Spleen (tissue), 11 donors: ENCODE measurements around the gene DEPP1. TPM values are rescaled to one million over a fixed set of nuclear protein-coding genes. Genes with fewer than 3 reads are reported as not detected.

Experiments used
- DNase-seq: peaks from one replicate; pipeline ENCODE4 v3.0.0-alpha.2; 2020
- H3K27ac ChIP-seq, 8 donors: fragments of 200-600 bp; sonication (generic) in 7 of 8; 1 replicate in 4 of 8; 2 replicates in 4 of 8; pipeline versions ENCODE4 v1.5.0 to v1.8.0; 2016 to 2021; ENCODE audit warnings: inconsistent platforms in 4 of 8, mild to moderate bottlenecking in 4 of 8, moderate library complexity in 1 of 8
- H3K27me3 ChIP-seq, 7 donors: fragments of 200-600 bp; sonication (generic) in 6 of 7; replicated peaks in 1 of 7; 1 replicate in 4 of 7; 2 replicates in 3 of 7; pipeline versions ENCODE4 v1.5.0 to v1.8.0; 2016 to 2021; ENCODE audit warnings: inconsistent platforms in 3 of 7, mild to moderate bottlenecking in 1 of 7
- H3K36me3 ChIP-seq, 6 donors: fragments of 200-600 bp; sonication (generic) in 5 of 6; 1 replicate in 4 of 6; 2 replicates in 2 of 6; pipeline versions ENCODE4 v1.5.0 to v1.8.0; 2016 to 2021; ENCODE audit warnings: inconsistent platforms in 2 of 6
- H3K4me1 ChIP-seq, 6 donors: fragments of 200-600 bp; sonication (generic) in 5 of 6; 1 replicate in 3 of 6; 2 replicates in 3 of 6; pipeline versions ENCODE4 v1.5.0 to v1.8.0; 2016 to 2021; ENCODE audit warnings: inconsistent platforms in 3 of 6
- H3K4me3 ChIP-seq, 8 donors: fragments of 200-600 bp; sonication (generic) in 7 of 8; 1 replicate in 4 of 8; 2 replicates in 4 of 8; pipeline versions ENCODE4 v1.5.0 to v1.8.0; 2016 to 2021; ENCODE audit warnings: inconsistent platforms in 4 of 8, mild to moderate bottlenecking in 4 of 8, moderate library complexity in 2 of 8
- H3K9me3 ChIP-seq, 8 donors: fragments of 200-600 bp; sonication (generic) in 7 of 8; 1 replicate in 4 of 8; 2 replicates in 4 of 8; pipeline versions ENCODE4 v1.5.0 to v1.8.0; 2016 to 2021; ENCODE audit warnings: inconsistent platforms in 4 of 8
- POLR2A ChIP-seq, 3 donors: fragments of 450-650 bp; IDR thresholded peaks; one replicate each; pipeline ENCODE4 v1.5.1; 2017; ENCODE audit warnings: antibody characterized with exemption in 3 of 3, mild to moderate bottlenecking in 1 of 3
- POLR2AphosphoS5 ChIP-seq, 3 donors: sonication (generic); formaldehyde crosslinking; IDR thresholded peaks; one replicate each; pipeline ENCODE4 v1.5.1; 2017; ENCODE audit warnings: antibody characterized with exemption in 3 of 3
- WGBS, 5 donors: extraction: QIAGEN DNeasy Blood & Tissue Kit in 3 of 5; methylation state at CpG; one replicate each; pipeline versions ENCODE4 v1.1.5 to v1.1.7; 2013 to 2018; 5-methylcytosine and 5-hydroxymethylcytosine counted together
- intact Hi-C: fragments of 100-400 bp; cut with DNase I; formaldehyde crosslinking; loops from one replicate; pipeline ENCODE4 v1.15.0; 2023; ENCODE audit warnings: low total_unique reads
- polyA plus RNA-seq, 3 donors: library from polyadenylated mRNA; stranded (reverse); fragments of 200-250 nt; gene quantifications; one replicate each; pipeline ENCODE4 v1.2.1, GENCODE V29; 2013
- total RNA-seq, 7 donors: library from RNA; depleted of rRNA in 3 of 7; stranded (reverse); fragments of >200 nt in 3 of 7; fragmentation: NEBNext Ultra II Directional in 4 of 7; extraction: Animal tissue kit (Norgen Biotek cat#: 25700) in 4 of 7; gene quantifications; one replicate each; pipeline versions ENCODE4 v1.1.0 to v1.2.1, GENCODE V29; 2016 to 2021
- TF ChIP-seq, protein P1 (sequence below), 11 experiments: fragments of 200-600 bp in 7 of 11; fragments of 450-650 bp in 4 of 11; sonication (generic) in 4 of 11; IDR thresholded peaks in 8 of 11; conservative IDR thresholded peaks in 3 of 11; 1 replicate in 7 of 11; 2 replicates in 4 of 11; pipeline versions ENCODE4 v1.4.0 to v1.8.0; 2016 to 2021; ENCODE audit warnings: antibody characterized with exemption in 11 of 11, inconsistent platforms in 4 of 11, mild to moderate bottlenecking in 1 of 11
- donor health status: healthy with polysubstance abuse.
- donor health status: DM: no; HTN: no; CAD: no; lungs with moderate emphysema.
- donor health status: DM: no; HTN: no; CAD: no.
- donor health status: Bipolar disorder and iron deficiency.
- donor health status: healthy.
- donor health status: DM: no; HTN: no; CAD: no.
- donor health status: DM: yes; HTN: yes; CAD: no.

Gene DEPP1
- total and polyA plus RNA-seq, 10 donors, result 9.5 to 90.1 (median 18.4) TPM

- Histone ChIP-seq H3K27ac (peak overlapping the region in 3 of 8 donors; percentile 3 to 64 (median 61)), H3K36me3 (peaks cover 0 to 49% (median 8%) of the 10 kb centered on the region in 6 donors), H3K27me3 (no peaks in the 10 kb centered on the region), H3K4me3 (no peak overlapping the region), H3K4me1 (peaks cover 0 to 43% (median 19%) of the 10 kb centered on the region in 6 donors), H3K9me3 (no peaks in the 10 kb centered on the region)
- TF ChIP-seq POLR2A (IDR thresholded peaks at IDR 0.05) (no peak), POLR2AphosphoS5 (IDR thresholded peaks at IDR 0.05) (no peak)
- TF ChIP-seq, protein P1, sequence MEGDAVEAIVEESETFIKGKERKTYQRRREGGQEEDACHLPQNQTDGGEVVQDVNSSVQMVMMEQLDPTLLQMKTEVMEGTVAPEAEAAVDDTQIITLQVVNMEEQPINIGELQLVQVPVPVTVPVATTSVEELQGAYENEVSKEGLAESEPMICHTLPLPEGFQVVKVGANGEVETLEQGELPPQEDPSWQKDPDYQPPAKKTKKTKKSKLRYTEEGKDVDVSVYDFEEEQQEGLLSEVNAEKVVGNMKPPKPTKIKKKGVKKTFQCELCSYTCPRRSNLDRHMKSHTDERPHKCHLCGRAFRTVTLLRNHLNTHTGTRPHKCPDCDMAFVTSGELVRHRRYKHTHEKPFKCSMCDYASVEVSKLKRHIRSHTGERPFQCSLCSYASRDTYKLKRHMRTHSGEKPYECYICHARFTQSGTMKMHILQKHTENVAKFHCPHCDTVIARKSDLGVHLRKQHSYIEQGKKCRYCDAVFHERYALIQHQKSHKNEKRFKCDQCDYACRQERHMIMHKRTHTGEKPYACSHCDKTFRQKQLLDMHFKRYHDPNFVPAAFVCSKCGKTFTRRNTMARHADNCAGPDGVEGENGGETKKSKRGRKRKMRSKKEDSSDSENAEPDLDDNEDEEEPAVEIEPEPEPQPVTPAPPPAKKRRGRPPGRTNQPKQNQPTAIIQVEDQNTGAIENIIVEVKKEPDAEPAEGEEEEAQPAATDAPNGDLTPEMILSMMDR (IDR thresholded peaks at IDR 0.05 in 8 of 11, conservative IDR thresholded peaks at IDR 0.05 in 3 of 11), result no peak
- WGBS, 5 donors, result 82 to 90% (median 84%) methylated on average over 11 of the region's 11 CpGs
- DNase-seq, result no peak
- intact Hi-C loops, result no loop called here
Measured at GRCh38 chr10:44993922-44994751, 15.5 kb upstream of the DEPP1 start.

GRCh38 chr10:44993226-44993921 is 14.8 kb upstream of the DEPP1 start:
- WGBS, 5 donors, result 88 to 96% (median 94%) methylated on average over 4 to 14 of the region's 14 CpGs
- intact Hi-C loops, result no loop called here
- no peaks in the 10 kb centered on the region for H3K9me3 ChIP-seq
- peaks cover 0 to 43% (median 19%) of the 10 kb centered on the region in 6 donors for H3K4me1 ChIP-seq
- no peak overlapping the region for H3K4me3 ChIP-seq
- H3K36me3 ChIP-seq, result peaks cover 0 to 57% (median 10%) of the 10 kb centered on the region in 6 donors
- TF ChIP-seq POLR2A (IDR thresholded peaks at IDR 0.05), result no peak
- TF ChIP-seq, protein P1 (IDR thresholded peaks at IDR 0.05 in 8 of 11, conservative IDR thresholded peaks at IDR 0.05 in 3 of 11), result no peak
- TF ChIP-seq POLR2AphosphoS5 (IDR thresholded peaks at IDR 0.05), result peak in 1 of 3 donors; percentile 27
- H3K27me3 ChIP-seq, result no peaks in the 10 kb centered on the region
- no peak for DNase-seq
- H3K27ac ChIP-seq, result peak overlapping the region in 3 of 8 donors; percentile 3 to 50 (median 31)

GRCh38 chr10:44992732-44993225 is 14.2 kb upstream of the DEPP1 start:
- Histone ChIP-seq H3K27ac (peak overlapping the region in 2 of 8 donors; percentile 3 to 50), H3K27me3 (no peaks in the 10 kb centered on the region), H3K4me3 (no peak overlapping the region), H3K4me1 (peaks cover 0 to 43% (median 19%) of the 10 kb centered on the region in 6 donors), H3K36me3 (peaks cover 0 to 63% (median 10%) of the 10 kb centered on the region in 6 donors), H3K9me3 (no peaks in the 10 kb centered on the region)
- no peak for DNase-seq
- TF ChIP-seq POLR2A (IDR thresholded peaks at IDR 0.05) (no peak), POLR2AphosphoS5 (IDR thresholded peaks at IDR 0.05) (no peak)
- TF ChIP-seq, protein P1 (IDR thresholded peaks at IDR 0.05 in 8 of 11, conservative IDR thresholded peaks at IDR 0.05 in 3 of 11), result no peak
- WGBS, 5 donors, result 86 to 96% (median 92%) methylated on average over 6 to 8 of the region's 8 CpGs
- intact Hi-C loops, result no loop called here
